GM21515 (cell line): ENCODE data around the gene ALDH4A1.
"Not testable (repeated sequence)": the region's sequence is repeated elsewhere in the genome, so short reads cannot be mapped to it uniquely, and the experiment has no call there.

ENCODE experiments used
- ATAC-seq: cut with Tn5 transposase; IDR thresholded peaks from one replicate; pipeline ENCODE4 v1.9.1; 2021; ENCODE audit not compliant: unreplicated experiment

ALDH4A1 gene

GRCh38 chr1:18879791-18880309 is 22.5 kb downstream of the ALDH4A1 start:
- no peak for ATAC-seq

- ATAC-seq = no peak
Observed at GRCh38 chr1:18879215-18879790, 23.1 kb downstream of the ALDH4A1 start.

GRCh38 chr1:18878538-18879214 is 23.7 kb downstream of the ALDH4A1 start:
- ATAC-seq = no peak

GRCh38 chr1:18877282-18877681 is 25.1 kb downstream of the ALDH4A1 start:
- no peak for ATAC-seq

- ATAC-seq = no peak
Observed at GRCh38 chr1:18876210-18876609, 26.1 kb downstream of the ALDH4A1 start.

- ATAC-seq = no peak
Observed at GRCh38 chr1:18875796-18876128, 26.6 kb downstream of the ALDH4A1 start.

- no peak for ATAC-seq
Observed at GRCh38 chr1:18875107-18875795, 27.1 kb downstream of the ALDH4A1 start.

GRCh38 chr1:18874600-18874999 is 27.8 kb downstream of the ALDH4A1 start:
- no peak for ATAC-seq

- ATAC-seq = no peak
Observed at GRCh38 chr1:18874036-18874435, 28.3 kb downstream of the ALDH4A1 start.

- ATAC-seq = no peak
Observed at GRCh38 chr1:18872071-18872611, 30.2 kb downstream of the ALDH4A1 start.

GRCh38 chr1:18871401-18872070 is 30.8 kb downstream of the ALDH4A1 start:
- ATAC-seq = no peak

- no peak for ATAC-seq
Observed at GRCh38 chr1:18870957-18871356, 31.4 kb downstream of the ALDH4A1 start.

- not testable (repeated sequence) for ATAC-seq
Observed at GRCh38 chr1:18870595-18870865, 31.8 kb downstream of the ALDH4A1 start.

- no peak for ATAC-seq
Observed at GRCh38 chr1:18869847-18870594, 32.3 kb downstream of the ALDH4A1 start.

- ATAC-seq = no peak
Observed at GRCh38 chr1:18868801-18869424, 33.4 kb downstream of the ALDH4A1 start.

- no peak for ATAC-seq
Observed at GRCh38 chr1:18868354-18868753, 34.0 kb downstream of the ALDH4A1 start.

GRCh38 chr1:18866846-18867245 is 35.5 kb downstream of the ALDH4A1 start:
- no peak for ATAC-seq

- ATAC-seq = no peak
Observed at GRCh38 chr1:18866314-18866713, 36.0 kb downstream of the ALDH4A1 start.

- no peak for ATAC-seq
Observed at GRCh38 chr1:18865176-18865575, 37.2 kb downstream of the ALDH4A1 start.

- ATAC-seq = no peak
Observed at GRCh38 chr1:18861590-18861989, 40.8 kb downstream of the ALDH4A1 start.
